Measurements from ENCODE around the gene RIMS4.

Gene RIMS4

DNA sequence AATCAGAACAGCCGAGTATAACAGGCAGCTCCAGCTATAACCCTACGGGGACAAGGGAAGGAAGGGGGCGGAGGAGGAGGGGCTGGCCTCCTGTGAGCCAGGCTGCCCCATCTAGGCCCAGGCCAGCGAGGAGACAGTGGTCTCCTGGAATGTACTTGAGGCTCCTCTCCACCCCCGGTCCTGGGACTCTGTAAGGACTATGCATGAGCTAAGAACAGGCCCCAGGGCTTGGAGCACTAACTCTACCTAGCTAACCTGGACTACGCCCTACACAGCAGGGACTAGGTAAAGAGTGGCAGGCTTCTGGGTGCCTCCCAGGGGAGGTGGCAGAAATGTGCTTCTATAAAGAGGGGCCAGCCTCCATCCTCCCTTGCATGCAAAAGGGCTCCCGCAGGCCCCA lies 55.8 kb downstream of the RIMS4 start:
- no peak overlapping the region for H3K9ac ChIP-seq (ENCODE audit: low read length)
- H3K27me3 ChIP-seq (ENCODE audit: control insufficient read depth, insufficient read depth, low read length) = peaks cover 39% of the 10 kb centered on the region
- H3K9me3 ChIP-seq (ENCODE audit: control insufficient read depth, low read length) = no peaks in the 10 kb centered on the region

DNA sequence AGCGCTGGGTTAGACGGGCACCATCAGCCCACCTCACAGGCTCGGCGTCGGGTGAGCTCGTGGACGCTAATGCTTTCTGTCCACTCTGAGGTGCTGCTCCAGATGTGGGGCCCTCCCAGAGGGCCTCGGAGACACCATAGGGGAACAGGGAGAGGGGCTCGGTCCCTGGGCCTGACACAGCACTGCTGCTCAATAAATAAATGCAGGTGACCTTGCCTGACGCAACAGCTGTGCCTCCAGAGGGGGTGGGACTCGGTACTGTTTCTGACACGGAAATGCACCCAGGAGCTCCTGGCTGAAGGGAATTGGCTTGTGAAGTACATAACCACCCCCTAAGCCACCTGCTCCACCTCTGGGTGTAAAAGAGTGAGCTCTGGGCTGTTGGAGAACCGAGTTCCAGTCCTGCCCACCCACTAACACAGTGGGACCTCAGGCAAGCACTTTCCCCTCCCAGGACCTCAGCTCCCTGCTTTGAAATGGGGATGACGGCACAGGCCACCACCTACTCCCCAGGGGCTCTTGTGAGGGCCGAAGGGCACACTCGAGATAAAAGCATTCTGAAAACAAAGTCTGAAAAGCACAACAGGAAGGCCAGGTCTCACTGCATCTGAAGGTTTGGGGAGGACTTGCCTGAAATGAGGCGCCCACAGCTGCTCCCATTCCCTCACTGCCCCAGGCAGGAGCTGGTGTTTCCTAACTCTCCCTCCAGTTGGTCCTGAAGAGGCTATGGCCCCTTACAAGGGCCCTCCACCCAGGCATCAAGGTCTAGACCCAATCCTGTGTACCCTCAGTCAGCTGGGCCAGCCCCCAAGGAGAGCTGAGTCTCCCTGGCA lies 58.0 kb downstream of the RIMS4 start:
- no peaks in the 10 kb centered on the region for H3K36me3 ChIP-seq (ENCODE audit: control insufficient read depth, insufficient read depth, low read length)
- no peaks in the 10 kb centered on the region for H3K9me3 ChIP-seq (ENCODE audit: control insufficient read depth, low read length)
- H3K4me1 ChIP-seq (ENCODE audit: control insufficient read depth, insufficient read depth, low read length) = peaks cover 6% of the 10 kb centered on the region
- H3K9ac ChIP-seq (ENCODE audit: low read length) = no peak overlapping the region
- H3K4me3 ChIP-seq (ENCODE audit: low read length) = no peak overlapping the region
- H3K27me3 ChIP-seq (ENCODE audit: control insufficient read depth, insufficient read depth, low read length) = peaks cover 35% of the 10 kb centered on the region

More for the DNA sequence above, 55.8 kb downstream of the RIMS4 start:
- H3K4me3 ChIP-seq (ENCODE audit: low read length) = no peak overlapping the region
- H3K4me1 ChIP-seq (ENCODE audit: control insufficient read depth, insufficient read depth, low read length) = no peaks in the 10 kb centered on the region
- no peaks in the 10 kb centered on the region for H3K36me3 ChIP-seq (ENCODE audit: control insufficient read depth, insufficient read depth, low read length)

DNA sequence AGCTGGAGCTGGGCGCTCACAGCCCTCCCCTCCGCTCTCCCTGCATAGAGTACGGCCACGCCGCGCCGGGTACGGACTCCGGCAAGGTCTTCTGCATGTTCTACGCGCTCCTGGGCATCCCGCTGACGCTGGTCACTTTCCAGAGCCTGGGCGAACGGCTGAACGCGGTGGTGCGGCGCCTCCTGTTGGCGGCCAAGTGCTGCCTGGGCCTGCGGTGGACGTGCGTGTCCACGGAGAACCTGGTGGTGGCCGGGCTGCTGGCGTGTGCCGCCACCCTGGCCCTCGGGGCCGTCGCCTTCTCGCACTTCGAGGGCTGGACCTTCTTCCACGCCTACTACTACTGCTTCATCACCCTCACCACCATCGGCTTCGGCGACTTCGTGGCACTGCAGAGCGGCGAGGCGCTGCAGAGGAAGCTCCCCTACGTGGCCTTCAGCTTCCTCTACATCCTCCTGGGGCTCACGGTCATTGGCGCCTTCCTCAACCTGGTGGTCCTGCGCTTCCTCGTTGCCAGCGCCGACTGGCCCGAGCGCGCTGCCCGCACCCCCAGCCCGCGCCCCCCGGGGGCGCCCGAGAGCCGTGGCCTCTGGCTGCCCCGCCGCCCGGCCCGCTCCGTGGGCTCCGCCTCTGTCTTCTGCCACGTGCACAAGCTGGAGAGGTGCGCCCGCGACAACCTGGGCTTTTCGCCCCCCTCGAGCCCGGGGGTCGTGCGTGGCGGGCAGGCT lies 60.1 kb downstream of the RIMS4 start:
- Histone ChIP-seq H3K9ac (ENCODE audit: low read length) (no peak overlapping the region), H3K4me1 (ENCODE audit: control insufficient read depth, insufficient read depth, low read length) (peaks cover 22% of the 10 kb centered on the region), H3K27me3 (ENCODE audit: control insufficient read depth, insufficient read depth, low read length) (peaks cover 35% of the 10 kb centered on the region), H3K9me3 (ENCODE audit: control insufficient read depth, low read length) (no peaks in the 10 kb centered on the region), H3K4me3 (ENCODE audit: low read length) (no peak overlapping the region), H3K36me3 (ENCODE audit: control insufficient read depth, insufficient read depth, low read length) (no peaks in the 10 kb centered on the region)

DNA sequence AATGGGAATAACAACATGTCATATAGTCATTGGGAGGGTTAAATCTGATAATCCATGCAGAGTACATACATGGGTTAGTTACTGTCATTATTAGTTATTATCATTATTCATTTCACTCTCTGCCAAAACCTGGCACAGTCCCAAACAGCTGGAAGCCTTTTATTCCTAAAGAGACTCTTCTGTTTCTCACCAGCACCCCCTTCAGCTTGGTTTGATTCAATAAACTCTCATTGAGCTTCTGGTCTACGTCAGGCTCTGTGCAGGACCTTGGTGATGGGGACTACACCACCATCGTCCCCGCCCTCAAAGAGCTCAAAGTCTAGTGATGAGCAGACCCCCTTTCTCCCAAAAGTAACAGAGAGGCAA lies 62.4 kb downstream of the RIMS4 start:
- Histone ChIP-seq H3K9me3 (ENCODE audit: control insufficient read depth, low read length) (no peaks in the 10 kb centered on the region), H3K9ac (ENCODE audit: low read length) (no peak overlapping the region), H3K4me3 (ENCODE audit: low read length) (no peak overlapping the region), H3K27me3 (ENCODE audit: control insufficient read depth, insufficient read depth, low read length) (peaks cover 29% of the 10 kb centered on the region), H3K36me3 (ENCODE audit: control insufficient read depth, insufficient read depth, low read length) (no peaks in the 10 kb centered on the region), H3K4me1 (ENCODE audit: control insufficient read depth, insufficient read depth, low read length) (peaks cover 22% of the 10 kb centered on the region)

DNA sequence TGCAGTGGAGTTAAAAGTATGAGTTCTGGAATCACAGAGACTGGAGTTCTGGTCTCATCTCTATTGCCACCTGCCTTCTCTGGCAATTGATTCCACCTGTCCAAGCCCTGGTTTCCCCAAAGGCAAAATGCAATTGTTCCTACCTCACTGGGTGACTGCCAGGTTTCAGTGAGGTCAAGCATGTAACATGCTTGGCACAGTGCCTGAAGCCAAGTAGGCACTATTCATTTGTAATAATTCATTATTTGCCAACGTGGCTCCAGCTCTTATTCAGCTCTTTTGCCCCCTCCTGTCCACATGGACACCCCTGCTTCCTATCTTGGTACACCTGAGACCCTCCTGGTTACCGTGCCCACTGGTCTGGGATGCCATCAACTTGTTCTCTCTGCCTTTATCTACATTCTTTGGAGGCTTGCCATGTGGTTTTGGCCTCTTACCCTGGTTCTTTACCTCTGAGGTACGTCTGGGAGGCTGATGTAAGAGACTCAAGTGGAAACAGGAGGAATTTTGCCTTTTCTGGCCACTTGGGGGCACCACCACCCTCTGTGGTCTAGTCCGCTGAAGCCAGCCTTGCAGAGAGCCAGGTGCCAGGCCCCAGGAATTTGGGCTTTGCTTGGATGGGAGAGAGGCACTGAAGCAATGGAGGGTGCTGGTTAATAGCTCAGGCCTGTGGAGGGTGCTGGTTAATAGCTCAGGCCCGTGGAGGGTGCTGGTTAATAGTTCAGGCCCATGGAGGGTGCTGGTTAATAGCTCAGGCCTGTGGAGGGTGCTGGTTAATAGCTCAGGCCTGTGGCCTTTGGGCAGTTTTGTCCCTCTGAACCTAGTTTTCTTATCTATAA lies 63.0 kb downstream of the RIMS4 start:
- H3K36me3 ChIP-seq (ENCODE audit: control insufficient read depth, insufficient read depth, low read length) = no peaks in the 10 kb centered on the region
- peaks cover 24% of the 10 kb centered on the region for H3K27me3 ChIP-seq (ENCODE audit: control insufficient read depth, insufficient read depth, low read length)
- no peaks in the 10 kb centered on the region for H3K9me3 ChIP-seq (ENCODE audit: control insufficient read depth, low read length)
- H3K4me1 ChIP-seq (ENCODE audit: control insufficient read depth, insufficient read depth, low read length) = peaks cover 22% of the 10 kb centered on the region
- H3K4me3 ChIP-seq (ENCODE audit: low read length) = no peak overlapping the region
- peak overlapping the region; percentile 37 for H3K9ac ChIP-seq (ENCODE audit: low read length)

DNA sequence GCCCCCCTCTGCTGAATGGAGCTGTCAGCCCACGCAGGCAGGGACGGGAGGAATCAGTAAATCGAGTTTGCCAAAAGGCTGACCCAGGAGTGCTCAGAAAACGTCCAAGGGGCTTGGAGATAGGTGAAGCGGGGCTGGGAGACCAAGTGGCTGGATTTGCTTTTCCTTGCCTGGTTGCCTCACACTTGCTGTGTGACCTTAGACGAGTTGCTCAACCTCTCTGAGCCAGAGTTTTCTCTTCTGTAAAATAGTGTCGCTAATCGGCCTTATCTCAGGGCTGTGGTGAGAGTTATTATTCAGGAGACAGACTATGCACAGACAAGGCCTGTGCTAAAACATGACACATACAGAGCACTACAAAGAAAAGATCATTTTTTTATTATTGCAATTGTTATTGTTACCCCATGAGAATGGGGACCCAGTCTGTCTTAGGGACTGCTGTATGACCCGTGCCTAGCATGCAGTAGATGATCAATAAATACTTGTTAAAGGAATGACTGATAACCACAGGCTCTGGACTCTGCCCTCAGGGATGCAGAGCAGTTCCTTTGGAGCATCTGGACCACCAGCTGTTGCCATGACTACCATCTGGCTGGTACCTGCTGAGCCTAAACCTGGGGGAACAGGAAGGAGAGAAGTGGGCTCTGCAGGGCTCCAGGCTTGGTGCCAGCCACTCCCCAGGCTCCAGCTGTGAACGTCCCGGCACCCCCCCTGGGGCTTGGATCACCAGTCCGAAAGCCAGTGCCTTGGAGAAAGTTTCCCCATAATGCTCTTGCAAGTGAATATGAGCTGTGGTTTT lies 63.8 kb downstream of the RIMS4 start:
- Histone ChIP-seq H3K9ac (ENCODE audit: low read length) (peak overlapping the region; percentile 49), H3K4me1 (ENCODE audit: control insufficient read depth, insufficient read depth, low read length) (peaks cover 22% of the 10 kb centered on the region), H3K4me3 (ENCODE audit: low read length) (peak overlapping the region; percentile 40)

DNA sequence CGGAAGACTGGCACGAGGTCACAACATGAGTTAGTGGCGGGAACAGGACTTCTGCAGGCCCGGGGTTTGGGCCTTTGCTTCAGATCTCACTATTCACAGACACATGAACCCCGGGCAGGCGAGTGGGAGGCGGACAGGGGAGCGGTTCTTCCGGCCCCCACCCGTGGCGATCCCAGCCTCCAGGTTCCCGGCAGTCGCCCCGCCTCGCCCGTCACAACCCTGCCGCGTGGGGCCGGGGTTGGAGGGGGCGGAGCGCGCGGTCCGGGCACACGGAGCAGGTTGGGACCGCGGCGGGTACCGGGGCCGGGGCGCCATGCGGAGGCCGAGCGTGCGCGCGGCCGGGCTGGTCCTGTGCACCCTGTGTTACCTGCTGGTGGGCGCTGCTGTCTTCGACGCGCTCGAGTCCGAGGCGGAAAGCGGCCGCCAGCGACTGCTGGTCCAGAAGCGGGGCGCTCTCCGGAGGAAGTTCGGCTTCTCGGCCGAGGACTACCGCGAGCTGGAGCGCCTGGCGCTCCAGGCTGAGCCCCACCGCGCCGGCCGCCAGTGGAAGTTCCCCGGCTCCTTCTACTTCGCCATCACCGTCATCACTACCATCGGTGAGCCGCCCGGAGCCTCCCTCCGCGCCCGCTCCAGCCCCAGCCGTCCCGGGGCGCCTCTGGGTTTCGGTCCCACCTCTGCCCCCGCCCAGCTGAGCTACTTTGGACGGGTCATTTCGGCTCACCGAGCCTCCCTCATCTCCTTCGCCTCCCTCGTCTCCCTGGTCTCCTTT lies 64.6 kb downstream of the RIMS4 start, which contains the start of gene KCNK15:
TSS of gene KCNK15 (plus strand) at position 268 of the 769 bp plus-strand sequence. CDS start at position 314, 46 bp downstream.
- Histone ChIP-seq H3K27me3 (ENCODE audit: control insufficient read depth, insufficient read depth, low read length) (peaks cover 9% of the 10 kb centered on the region), H3K4me1 (ENCODE audit: control insufficient read depth, insufficient read depth, low read length) (peaks cover 22% of the 10 kb centered on the region), H3K36me3 (ENCODE audit: control insufficient read depth, insufficient read depth, low read length) (no peaks in the 10 kb centered on the region), H3K9ac (ENCODE audit: low read length) (peak within 1 kb of the TSS; percentile 49), H3K9me3 (ENCODE audit: control insufficient read depth, low read length) (no peaks in the 10 kb centered on the region), H3K4me3 (ENCODE audit: low read length) (peak within 1 kb of the TSS; percentile 40)

More for the DNA sequence above, 63.8 kb downstream of the RIMS4 start:
- H3K27me3 ChIP-seq (ENCODE audit: control insufficient read depth, insufficient read depth, low read length) = peaks cover 17% of the 10 kb centered on the region
- H3K36me3 ChIP-seq (ENCODE audit: control insufficient read depth, insufficient read depth, low read length) = no peaks in the 10 kb centered on the region
- H3K9me3 ChIP-seq (ENCODE audit: control insufficient read depth, low read length) = no peaks in the 10 kb centered on the region

DNA sequence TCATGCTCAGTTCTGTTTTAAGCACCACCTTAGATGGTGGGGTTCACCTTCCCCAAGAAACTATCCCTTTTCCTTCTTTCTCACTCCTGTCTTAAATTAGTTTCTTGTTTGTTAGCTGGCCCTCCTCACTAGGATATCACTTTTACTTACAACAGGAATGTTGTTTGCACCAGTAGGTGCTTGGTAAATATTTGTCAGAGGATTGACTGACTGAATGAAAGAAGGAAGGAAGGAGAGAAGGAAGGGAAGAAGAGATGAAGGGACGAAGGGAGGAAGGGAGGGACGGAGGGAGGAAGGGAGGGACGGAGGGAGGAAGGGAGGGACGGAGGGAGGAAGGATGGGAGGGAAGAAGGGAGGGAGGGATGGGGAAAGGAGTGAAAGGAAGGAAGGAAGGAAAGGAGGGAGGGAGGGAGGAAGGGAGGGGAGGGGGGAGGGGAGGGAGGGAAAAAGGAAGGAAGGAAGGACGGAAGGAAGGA lies 65.2 kb downstream of the RIMS4 start:
- Histone ChIP-seq H3K4me1 (ENCODE audit: control insufficient read depth, insufficient read depth, low read length) (peaks cover 22% of the 10 kb centered on the region), H3K36me3 (ENCODE audit: control insufficient read depth, insufficient read depth, low read length) (no peaks in the 10 kb centered on the region), H3K9ac (ENCODE audit: low read length) (no peak overlapping the region), H3K9me3 (ENCODE audit: control insufficient read depth, low read length) (no peaks in the 10 kb centered on the region), H3K4me3 (ENCODE audit: low read length) (no peak overlapping the region), H3K27me3 (ENCODE audit: control insufficient read depth, insufficient read depth, low read length) (peaks cover 8% of the 10 kb centered on the region)

DNA sequence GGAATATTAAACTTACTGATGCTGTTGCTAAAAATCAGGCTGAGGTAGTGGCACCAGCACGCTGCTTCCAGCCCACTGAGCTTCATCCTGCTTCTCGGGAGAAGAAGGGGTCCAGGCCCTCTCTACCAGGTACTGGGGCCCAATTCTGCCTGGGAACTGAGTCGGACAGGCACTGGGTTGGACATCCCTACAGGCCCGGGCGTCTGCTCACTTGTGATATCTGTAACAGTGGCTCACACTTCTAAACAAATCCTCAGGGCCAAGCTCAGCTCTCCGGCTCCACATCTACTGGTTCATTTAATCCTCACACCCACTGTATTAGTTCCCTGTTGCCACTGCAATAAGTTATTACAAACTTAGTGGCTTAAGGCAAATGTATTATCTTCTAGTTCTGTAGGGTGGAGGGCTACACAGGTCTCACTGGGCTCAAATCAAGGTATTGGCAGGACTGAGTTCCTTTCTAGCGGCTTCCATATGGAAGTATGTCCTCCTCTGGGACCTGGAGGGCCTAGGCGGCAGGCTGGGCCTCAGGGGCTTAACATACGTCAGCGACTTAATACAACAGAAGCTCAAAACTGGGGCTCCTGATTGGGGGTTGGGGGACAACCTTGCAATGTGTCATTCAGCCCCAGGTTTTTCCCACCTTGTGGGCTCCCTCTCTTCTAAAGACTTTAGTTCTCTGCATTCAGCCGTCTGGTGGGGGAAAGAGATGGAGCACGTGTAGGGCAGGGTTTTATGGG lies 66.3 kb downstream of the RIMS4 start:
- H3K9ac ChIP-seq (ENCODE audit: low read length) = no peak overlapping the region
- H3K4me3 ChIP-seq (ENCODE audit: low read length) = no peak overlapping the region
- H3K27me3 ChIP-seq (ENCODE audit: control insufficient read depth, insufficient read depth, low read length) = peaks cover 2% of the 10 kb centered on the region
- H3K36me3 ChIP-seq (ENCODE audit: control insufficient read depth, insufficient read depth, low read length) = no peaks in the 10 kb centered on the region
- H3K9me3 ChIP-seq (ENCODE audit: control insufficient read depth, low read length) = no peaks in the 10 kb centered on the region
- peaks cover 22% of the 10 kb centered on the region for H3K4me1 ChIP-seq (ENCODE audit: control insufficient read depth, insufficient read depth, low read length)

DNA sequence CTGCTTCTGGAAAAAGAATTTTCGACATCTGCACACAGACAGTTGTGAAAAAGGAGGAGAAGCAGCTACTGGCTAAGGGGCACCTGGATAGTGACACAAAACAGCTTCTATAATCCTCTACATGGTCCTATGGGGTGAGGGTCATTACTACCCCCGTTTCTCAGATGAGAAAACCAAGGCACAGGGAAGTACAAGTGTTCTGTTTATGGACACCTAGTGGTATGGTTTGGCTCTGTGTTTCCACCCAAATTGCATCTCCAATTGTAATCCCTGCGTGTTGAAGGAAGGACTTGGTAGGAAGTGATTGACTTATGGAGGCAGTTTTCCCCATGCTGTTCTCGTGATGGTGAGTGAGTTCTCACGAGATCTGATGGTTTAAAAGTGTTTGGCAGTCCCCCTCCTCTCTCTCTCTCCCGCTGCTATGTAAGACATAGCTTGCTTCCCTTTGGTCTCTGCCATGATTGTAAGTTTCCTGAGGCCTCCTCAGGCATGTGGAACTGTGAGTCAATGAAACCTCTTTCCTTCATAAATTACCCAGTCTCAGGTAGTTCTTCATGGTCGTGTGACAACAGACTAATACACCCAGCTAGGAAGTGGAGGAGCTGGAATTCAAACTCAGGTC lies 67.2 kb downstream of the RIMS4 start:
- Histone ChIP-seq H3K27me3 (ENCODE audit: control insufficient read depth, insufficient read depth, low read length) (no peaks in the 10 kb centered on the region), H3K4me3 (ENCODE audit: low read length) (no peak overlapping the region), H3K9me3 (ENCODE audit: control insufficient read depth, low read length) (no peaks in the 10 kb centered on the region), H3K36me3 (ENCODE audit: control insufficient read depth, insufficient read depth, low read length) (no peaks in the 10 kb centered on the region), H3K4me1 (ENCODE audit: control insufficient read depth, insufficient read depth, low read length) (peaks cover 22% of the 10 kb centered on the region), H3K9ac (ENCODE audit: low read length) (no peak overlapping the region)

Data from mucosa of stomach (tissue), 1 donor.